ENCODE data around the gene NACC2. TPM values are rescaled to one million over a fixed set of nuclear protein-coding genes. Genes with fewer than 3 reads are reported as not detected.

The NACC2 gene
- total RNA-seq, 4 donors from 2014 or later = 71.4 to 209 (median 110) TPM

GRCh38 chr9:136117916-136118319, 22.8 kb upstream of the NACC2 start:
- no peak for ATAC-seq
- no peak for TF ChIP-seq POLR2A (IDR thresholded peaks at IDR 0.05)
- TF ChIP-seq, protein P1, sequence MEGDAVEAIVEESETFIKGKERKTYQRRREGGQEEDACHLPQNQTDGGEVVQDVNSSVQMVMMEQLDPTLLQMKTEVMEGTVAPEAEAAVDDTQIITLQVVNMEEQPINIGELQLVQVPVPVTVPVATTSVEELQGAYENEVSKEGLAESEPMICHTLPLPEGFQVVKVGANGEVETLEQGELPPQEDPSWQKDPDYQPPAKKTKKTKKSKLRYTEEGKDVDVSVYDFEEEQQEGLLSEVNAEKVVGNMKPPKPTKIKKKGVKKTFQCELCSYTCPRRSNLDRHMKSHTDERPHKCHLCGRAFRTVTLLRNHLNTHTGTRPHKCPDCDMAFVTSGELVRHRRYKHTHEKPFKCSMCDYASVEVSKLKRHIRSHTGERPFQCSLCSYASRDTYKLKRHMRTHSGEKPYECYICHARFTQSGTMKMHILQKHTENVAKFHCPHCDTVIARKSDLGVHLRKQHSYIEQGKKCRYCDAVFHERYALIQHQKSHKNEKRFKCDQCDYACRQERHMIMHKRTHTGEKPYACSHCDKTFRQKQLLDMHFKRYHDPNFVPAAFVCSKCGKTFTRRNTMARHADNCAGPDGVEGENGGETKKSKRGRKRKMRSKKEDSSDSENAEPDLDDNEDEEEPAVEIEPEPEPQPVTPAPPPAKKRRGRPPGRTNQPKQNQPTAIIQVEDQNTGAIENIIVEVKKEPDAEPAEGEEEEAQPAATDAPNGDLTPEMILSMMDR (IDR thresholded peaks at IDR 0.05) = no peak
- TF ChIP-seq POLR2AphosphoS5 (IDR thresholded peaks at IDR 0.05) = no peak
- TF ChIP-seq EP300 (IDR thresholded peaks at IDR 0.05) = no peak
- Histone ChIP-seq H3K9me3 (no peaks in the 10 kb centered on the region), H3K4me3 (peak overlapping the region; percentile 63 to 96), H3K36me3 (peaks cover 0 to 36% of the 10 kb centered on the region in 2 donors), H3K4me1 (peaks cover 0 to 51% (median 16%) of the 10 kb centered on the region in 3 donors), H3K27me3 (no peaks in the 10 kb centered on the region), H3K27ac (peak overlapping the region; percentile 62 to 98 (median 97))
- no CpG with 5 or more reads among the region's 36 CpGs for whole genome bisulfite sequencing, 2 donors (ENCODE audit: low coverage in 1 of 2)

- ATAC-seq = no peak
- peaks cover 0 to 46% (median 10%) of the 10 kb centered on the region in 3 donors for H3K4me1 ChIP-seq
- peak overlapping the region; percentile 62 to 98 (median 97) for H3K27ac ChIP-seq
- H3K9me3 ChIP-seq = no peaks in the 10 kb centered on the region
- H3K4me3 ChIP-seq = peak overlapping the region; percentile 63 to 96
- TF ChIP-seq POLR2A (IDR thresholded peaks at IDR 0.05) = no peak
- TF ChIP-seq POLR2AphosphoS5 (IDR thresholded peaks at IDR 0.05) = no peak
- H3K27me3 ChIP-seq = no peaks in the 10 kb centered on the region
- H3K36me3 ChIP-seq = peaks cover 0 to 36% of the 10 kb centered on the region in 2 donors
- WGBS, 2 donors (ENCODE audit: low coverage in 1 of 2) = 41% methylated on average over 5 of the region's 23 CpGs; no CpG with 5 or more reads in 1 of the 2 donors
These were observed 22.3 kb upstream of the NACC2 start for GRCh38 chr9:136117291-136117915.

DNA sequence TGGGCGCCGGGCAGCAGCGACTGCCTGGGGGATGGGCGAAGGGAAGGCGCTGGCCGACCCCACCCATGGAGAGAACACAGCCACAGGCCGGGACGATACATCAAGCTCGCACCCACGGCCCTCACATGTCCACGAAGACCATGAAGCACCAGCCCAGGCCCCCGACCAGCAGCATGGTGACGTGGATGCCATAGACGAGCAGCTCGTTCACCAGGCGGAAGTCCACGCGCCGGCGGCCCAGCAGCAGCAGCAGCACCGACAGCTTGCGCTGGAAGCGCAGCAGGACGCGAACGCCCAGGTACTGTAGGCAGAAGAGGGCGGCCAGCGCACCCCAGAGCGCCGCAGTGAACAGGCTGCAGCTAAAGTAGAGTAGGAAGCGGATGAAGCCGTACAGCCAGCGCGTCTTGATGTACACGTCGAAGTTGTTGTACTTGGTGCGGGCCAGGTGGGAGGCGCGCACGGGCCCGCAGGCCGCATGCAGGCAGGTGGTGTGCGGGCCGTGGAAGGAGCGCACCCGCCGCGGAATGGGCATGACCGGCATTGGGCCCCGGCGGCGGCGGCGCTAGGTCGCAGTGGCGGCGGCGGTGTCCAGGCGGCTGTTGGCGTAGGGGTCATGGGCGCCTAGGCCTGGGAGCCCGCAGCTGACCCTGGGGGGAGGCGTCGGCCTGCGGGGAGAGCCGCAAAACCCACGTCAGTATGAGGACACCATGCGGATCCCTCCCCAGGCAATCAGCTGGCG, 21.4 kb upstream of the NACC2 start:
- H3K27me3 ChIP-seq = no peaks in the 10 kb centered on the region
- peak overlapping the region in 2 of 4 donors; percentile 97 for H3K27ac ChIP-seq
- ATAC-seq = no peak
- no peak overlapping the region for H3K4me3 ChIP-seq
- WGBS, 2 donors (ENCODE audit: low coverage in 1 of 2) = 86 to 94% methylated on average over 11 to 12 of the region's 69 CpGs
- H3K9me3 ChIP-seq = no peaks in the 10 kb centered on the region
- TF ChIP-seq, protein P1 (IDR thresholded peaks at IDR 0.05) = no peak
- TF ChIP-seq POLR2A (IDR thresholded peaks at IDR 0.05) (no peak), POLR2AphosphoS5 (IDR thresholded peaks at IDR 0.05) (no peak), EP300 (IDR thresholded peaks at IDR 0.05) (no peak)
- H3K36me3 ChIP-seq = peaks cover 0 to 36% of the 10 kb centered on the region in 2 donors
- peaks cover 0 to 48% (median 10%) of the 10 kb centered on the region in 3 donors for H3K4me1 ChIP-seq

DNA sequence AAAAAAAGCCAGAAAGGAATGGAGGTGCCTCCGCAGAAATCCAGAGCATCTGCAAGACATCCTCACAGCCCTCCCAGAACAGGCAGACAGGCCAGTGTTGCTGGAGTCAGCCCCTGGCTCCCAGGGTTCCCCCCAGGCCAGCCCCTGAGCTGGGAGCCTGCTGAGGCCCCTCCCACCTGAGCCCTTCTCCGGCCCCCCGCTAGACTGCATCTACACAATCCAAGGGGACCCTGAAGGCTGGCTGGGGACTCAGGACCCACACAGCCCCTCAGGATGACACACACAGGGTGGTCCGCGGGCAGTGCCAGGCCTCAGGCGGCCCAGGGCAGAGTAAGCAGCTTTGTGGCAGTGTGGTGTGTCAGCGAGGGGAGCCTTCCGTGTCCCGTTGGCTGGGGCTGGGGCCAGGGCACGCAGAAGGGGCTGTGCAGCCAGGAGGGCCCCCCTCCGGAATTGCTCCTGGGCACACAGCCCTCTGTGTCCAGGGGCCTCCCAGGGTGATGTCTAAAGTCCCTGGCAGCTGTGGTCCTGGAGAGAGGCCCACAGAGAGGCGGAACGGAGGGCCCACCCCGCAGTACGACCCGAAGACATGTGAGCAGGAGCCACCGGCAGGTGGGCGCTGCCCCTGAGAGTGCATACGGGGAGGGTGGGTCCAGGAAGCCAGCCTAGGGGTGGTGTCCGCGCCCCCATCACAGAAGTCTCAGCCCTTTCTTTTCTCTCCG, 20.7 kb upstream of the NACC2 start:
- no peak for TF ChIP-seq POLR2A (IDR thresholded peaks at IDR 0.05)
- TF ChIP-seq, protein P1 (IDR thresholded peaks at IDR 0.05) = no peak
- 100% methylated on average over 2 of the region's 22 CpGs; no CpG with 5 or more reads in 1 of the 2 donors for WGBS, 2 donors (ENCODE audit: low coverage in 1 of 2)
- no peak for ATAC-seq
- Histone ChIP-seq H3K27ac (no peak overlapping the region), H3K9me3 (no peaks in the 10 kb centered on the region), H3K4me3 (no peak overlapping the region), H3K36me3 (peaks cover 0 to 36% of the 10 kb centered on the region in 2 donors), H3K27me3 (no peaks in the 10 kb centered on the region), H3K4me1 (peaks cover 0 to 55% (median 10%) of the 10 kb centered on the region in 3 donors)

- Histone ChIP-seq H3K4me3 (no peak overlapping the region), H3K27me3 (no peaks in the 10 kb centered on the region), H3K9me3 (no peaks in the 10 kb centered on the region), H3K36me3 (peaks cover 0 to 36% of the 10 kb centered on the region in 2 donors), H3K27ac (no peak overlapping the region), H3K4me1 (peaks cover 2 to 59% (median 15%) of the 10 kb centered on the region in 3 donors)
- ATAC-seq = no peak
- WGBS, 2 donors (ENCODE audit: low coverage in 1 of 2) = 100% methylated on average over 1 of the region's 13 CpGs; no CpG with 5 or more reads in 1 of the 2 donors
- TF ChIP-seq EP300 (IDR thresholded peaks at IDR 0.05) (no peak), POLR2A (IDR thresholded peaks at IDR 0.05) (no peak), POLR2AphosphoS5 (IDR thresholded peaks at IDR 0.05) (no peak)
- TF ChIP-seq, protein P1 (IDR thresholded peaks at IDR 0.05) = no peak
These were observed 20.1 kb upstream of the NACC2 start for GRCh38 chr9:136115206-136115605.

Data from gastroesophageal sphincter (tissue), 4 donors.